Activated T-cell treated with anti-CD3 and anti-CD28 coated beads for 4 hours (primary cell): ENCODE results near the gene GLRA1.
A peak's percentile ranks its signal among the peaks of the same experiment; 100 is the strongest.

Experiments
- DNase-seq: peaks from one replicate; pipeline ENCODE4 v3.0.0-alpha.2; 2020

The GLRA1 gene

GRCh38 chr5:151924564-151925301 is at the start of gene GLRA1:
Gene GLRA1 (minus strand): TSS chr5:151924851. CDS start chr5:151924549, 302 bp downstream.
- DNase-seq = peak; percentile 9

GRCh38 chr5:151970885-151971284 is 46.2 kb upstream of the GLRA1 start:
- no peak for DNase-seq

GRCh38 chr5:151967865-151968264 is 43.2 kb upstream of the GLRA1 start:
- no peak for DNase-seq

- no peak for DNase-seq
These were observed 41.4 kb upstream of the GLRA1 start for GRCh38 chr5:151966046-151966445.

- no peak for DNase-seq
These were observed 39.8 kb upstream of the GLRA1 start for GRCh38 chr5:151964471-151964870.

GRCh38 chr5:151961557-151961956 is 36.9 kb upstream of the GLRA1 start:
- DNase-seq = no peak

GRCh38 chr5:151958111-151958510 is 33.5 kb upstream of the GLRA1 start:
- DNase-seq = no peak

- DNase-seq = no peak
These were observed 32.1 kb upstream of the GLRA1 start for GRCh38 chr5:151956725-151957124.

GRCh38 chr5:151954255-151954654 is 29.6 kb upstream of the GLRA1 start:
- no peak for DNase-seq

- DNase-seq = no peak
These were observed 29.2 kb upstream of the GLRA1 start for GRCh38 chr5:151953833-151954232.

- no peak for DNase-seq
These were observed 27.6 kb upstream of the GLRA1 start for GRCh38 chr5:151952238-151952637.

GRCh38 chr5:151950706-151951105 is 26.1 kb upstream of the GLRA1 start:
- DNase-seq = no peak

- no peak for DNase-seq
These were observed 25.2 kb upstream of the GLRA1 start for GRCh38 chr5:151949701-151950308.

- no peak for DNase-seq
These were observed 24.5 kb upstream of the GLRA1 start for GRCh38 chr5:151949113-151949512.

- DNase-seq = no peak
These were observed 23.4 kb upstream of the GLRA1 start for GRCh38 chr5:151947931-151948608.

- DNase-seq = no peak
These were observed 13.2 kb upstream of the GLRA1 start for GRCh38 chr5:151937851-151938250.

- DNase-seq = no peak
These were observed 10.6 kb upstream of the GLRA1 start for GRCh38 chr5:151935135-151935695.

- no peak for DNase-seq
These were observed 6.6 kb upstream of the GLRA1 start for GRCh38 chr5:151931260-151931659.

GRCh38 chr5:151926188-151926587 is 1.5 kb upstream of the GLRA1 start:
- DNase-seq = no peak

- no peak for DNase-seq
These were observed 689 bp upstream of the GLRA1 start for GRCh38 chr5:151925340-151925739.

- no peak for DNase-seq
These were observed 680 bp downstream of the GLRA1 start for GRCh38 chr5:151923866-151924476.

- DNase-seq = no peak
These were observed 2.7 kb downstream of the GLRA1 start for GRCh38 chr5:151921916-151922315.

- no peak for DNase-seq
These were observed 6.7 kb downstream of the GLRA1 start for GRCh38 chr5:151917904-151918303.
